Testis (tissue), 2 donors: ENCODE data around the gene SPSB1.

ENCODE experiments used
- POLR2A ChIP-seq: fragments of 450-650 bp; IDR thresholded peaks from one replicate; pipeline ENCODE4 v1.6.1; 2017; ENCODE audit warnings: antibody characterized with exemption, mild to moderate bottlenecking, moderate library complexity
- TF ChIP-seq, protein P1 (sequence below), 3 experiments: fragments of 450-650 bp in 2 of 3; fragments of 200-600 bp in 1 of 3; sonication (generic) in 1 of 3; IDR thresholded peaks; one replicate each; pipeline ENCODE4 v1.5.1; 2016 to 2019; ENCODE audit warnings: antibody characterized with exemption in 3 of 3, mild to moderate bottlenecking in 2 of 3, moderate library complexity in 1 of 3

GRCh38 chr1:9410737-9411297 lies 118.1 kb downstream of the SPSB1 start:
- TF ChIP-seq, protein P1, sequence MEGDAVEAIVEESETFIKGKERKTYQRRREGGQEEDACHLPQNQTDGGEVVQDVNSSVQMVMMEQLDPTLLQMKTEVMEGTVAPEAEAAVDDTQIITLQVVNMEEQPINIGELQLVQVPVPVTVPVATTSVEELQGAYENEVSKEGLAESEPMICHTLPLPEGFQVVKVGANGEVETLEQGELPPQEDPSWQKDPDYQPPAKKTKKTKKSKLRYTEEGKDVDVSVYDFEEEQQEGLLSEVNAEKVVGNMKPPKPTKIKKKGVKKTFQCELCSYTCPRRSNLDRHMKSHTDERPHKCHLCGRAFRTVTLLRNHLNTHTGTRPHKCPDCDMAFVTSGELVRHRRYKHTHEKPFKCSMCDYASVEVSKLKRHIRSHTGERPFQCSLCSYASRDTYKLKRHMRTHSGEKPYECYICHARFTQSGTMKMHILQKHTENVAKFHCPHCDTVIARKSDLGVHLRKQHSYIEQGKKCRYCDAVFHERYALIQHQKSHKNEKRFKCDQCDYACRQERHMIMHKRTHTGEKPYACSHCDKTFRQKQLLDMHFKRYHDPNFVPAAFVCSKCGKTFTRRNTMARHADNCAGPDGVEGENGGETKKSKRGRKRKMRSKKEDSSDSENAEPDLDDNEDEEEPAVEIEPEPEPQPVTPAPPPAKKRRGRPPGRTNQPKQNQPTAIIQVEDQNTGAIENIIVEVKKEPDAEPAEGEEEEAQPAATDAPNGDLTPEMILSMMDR (IDR thresholded peaks at IDR 0.05): no peak
- TF ChIP-seq POLR2A: no peak
